Neural cell (in vitro differentiated cells): ENCODE measurements around the gene TMPRSS6. TPM values are rescaled to one million over a fixed set of nuclear protein-coding genes. Genes with fewer than 3 reads are reported as not detected.

Source experiments
- H2AFZ ChIP-seq: fragments of 200-600, 300-800 bp; sonication (generic), shearing (Covaris generic); 2 replicates; pipeline ENCODE4 v1.6.0; 2014; ENCODE audit warnings: low read depth, mild to moderate bottlenecking, antibody characterized with exemption, low read length, moderate library complexity
- H3F3A ChIP-seq: fragments of 200-600 bp; shearing (Covaris generic); 2 replicates; pipeline ENCODE4 v1.6.1; 2016; ENCODE audit warnings: mild to moderate bottlenecking, moderate library complexity, mixed read lengths, antibody characterized with exemption, low read length; ENCODE audit not compliant: insufficient read depth, poor library complexity, severe bottlenecking
- H3K27ac ChIP-seq: fragments of 200-600, 300-800 bp; sonication (generic), shearing (Covaris generic); 2 replicates; pipeline ENCODE4 v1.5.1; 2014; ENCODE audit warnings: mild to moderate bottlenecking, low read length, moderate library complexity
- H3K27me3 ChIP-seq: fragments of 300-800, 200-600 bp; sonication (generic), shearing (Covaris generic); 2 replicates; pipeline ENCODE4 v1.6.0; 2014; ENCODE audit warnings: mild to moderate bottlenecking, low read depth, low read length, moderate library complexity; ENCODE audit not compliant: insufficient read depth
- H3K36me3 ChIP-seq: fragments of 300-800, 200-600 bp; sonication (generic), shearing (Covaris generic); 2 replicates; pipeline ENCODE4 v1.5.1; 2014; ENCODE audit warnings: mild to moderate bottlenecking, antibody characterized with exemption, low read length, moderate library complexity; ENCODE audit not compliant: insufficient read depth
- H3K4me2 ChIP-seq: fragments of 300-800, 200-600 bp; sonication (generic), shearing (Covaris generic); 2 replicates; pipeline ENCODE4 v1.6.0; 2014; ENCODE audit warnings: mild to moderate bottlenecking, low read length
- H3K4me3 ChIP-seq: fragments of 300-800, 200-600 bp; sonication (generic), shearing (Covaris generic); 2 replicates; pipeline ENCODE4 v1.5.1; 2014; ENCODE audit warnings: mild to moderate bottlenecking, low read length, moderate library complexity
- H3K79me2 ChIP-seq: fragments of 200-600 bp; shearing (Covaris generic); replicated peaks from 2 replicates; pipeline ENCODE4 v1.6.0; 2014; ENCODE audit warnings: mild to moderate bottlenecking, low read length, moderate library complexity; ENCODE audit not compliant: insufficient read depth
- H3K9ac ChIP-seq: fragments of 300-800, 200-600 bp; sonication (generic), shearing (Covaris generic); 2 replicates; pipeline ENCODE4 v1.6.1; 2016; ENCODE audit warnings: mild to moderate bottlenecking, low read length, mixed read lengths
- H3K9me2 ChIP-seq: fragments of 200-600 bp; shearing (Covaris generic); 2 replicates; pipeline ENCODE4 v1.6.1; 2016; ENCODE audit warnings: mild to moderate bottlenecking, low read length, mixed read lengths; ENCODE audit not compliant: insufficient read depth
- H3K9me3 ChIP-seq: fragments of 200-600, 300-800 bp; sonication (generic), shearing (Covaris generic); 2 replicates; pipeline ENCODE4 v1.6.1; 2016; ENCODE audit warnings: mild to moderate bottlenecking, mixed run types, low read length, moderate library complexity, mixed read lengths
- H4K20me1 ChIP-seq: fragments of 200-600 bp; shearing (Covaris generic); 2 replicates; pipeline ENCODE4 v1.6.1; 2016; ENCODE audit warnings: mild to moderate bottlenecking, mixed run types; ENCODE audit not compliant: insufficient read depth
- EP300 ChIP-seq: fragments of 450-650 bp; conservative IDR thresholded peaks from 2 replicates; pipeline ENCODE4 v1.6.1; 2014; ENCODE audit warnings: antibody characterized with exemption, mild to moderate bottlenecking, moderate library complexity; ENCODE audit not compliant: poor library complexity, severe bottlenecking
- EZH2 ChIP-seq: fragments of 200-600, 300-800 bp; shearing (Covaris generic), sonication (generic); IDR thresholded peaks from 2 replicates; pipeline ENCODE4 v1.6.1; 2014; ENCODE audit warnings: antibody characterized with exemption, low read length, borderline replicate concordance, mild to moderate bottlenecking; ENCODE audit not compliant: insufficient read depth, poor library complexity, severe bottlenecking
- MXI1 ChIP-seq: fragments of 450-650 bp; conservative IDR thresholded peaks from 2 replicates; pipeline ENCODE4 v1.6.1; 2014; ENCODE audit warnings: antibody characterized with exemption, mild to moderate bottlenecking; ENCODE audit not compliant: poor library complexity, severe bottlenecking
- POLR2AphosphoS5 ChIP-seq: IDR thresholded peaks from 2 replicates; pipeline ENCODE4 v1.6.1; 2012
- RAD21 ChIP-seq: fragments of 450-650 bp; conservative IDR thresholded peaks from 2 replicates; pipeline ENCODE4 v1.6.1; 2014; ENCODE audit warnings: antibody characterized with exemption, mild to moderate bottlenecking, moderate library complexity
- REST ChIP-seq: IDR thresholded peaks from 2 replicates; pipeline ENCODE4 v1.6.1; 2012; ENCODE audit warnings: borderline replicate concordance
- SMC3 ChIP-seq: fragments of 450-650 bp; conservative IDR thresholded peaks from 2 replicates; pipeline ENCODE4 v1.6.1; 2014; ENCODE audit warnings: antibody characterized with exemption, mild to moderate bottlenecking, moderate library complexity; ENCODE audit not compliant: poor library complexity
- TAF1 ChIP-seq: IDR thresholded peaks from 2 replicates; pipeline ENCODE4 v1.6.1; 2012; ENCODE audit warnings: low read depth
- polyA plus RNA-seq: library from polyadenylated mRNA; depleted of rRNA; stranded (reverse); fragments of >200 nt; gene quantifications from 2 replicates; pipeline ENCODE4 v1.2.3, GENCODE V29; 2014
- TF ChIP-seq, protein P1 (sequence below): fragments of 450-650 bp; IDR thresholded peaks from 2 replicates; pipeline ENCODE4 v1.5.1; 2014; ENCODE audit warnings: antibody characterized with exemption, mild to moderate bottlenecking, moderate library complexity; ENCODE audit not compliant: poor library complexity, severe bottlenecking

The TMPRSS6 gene
- polyA plus RNA-seq, 1 donor from 2014 or later = not detected

DNA sequence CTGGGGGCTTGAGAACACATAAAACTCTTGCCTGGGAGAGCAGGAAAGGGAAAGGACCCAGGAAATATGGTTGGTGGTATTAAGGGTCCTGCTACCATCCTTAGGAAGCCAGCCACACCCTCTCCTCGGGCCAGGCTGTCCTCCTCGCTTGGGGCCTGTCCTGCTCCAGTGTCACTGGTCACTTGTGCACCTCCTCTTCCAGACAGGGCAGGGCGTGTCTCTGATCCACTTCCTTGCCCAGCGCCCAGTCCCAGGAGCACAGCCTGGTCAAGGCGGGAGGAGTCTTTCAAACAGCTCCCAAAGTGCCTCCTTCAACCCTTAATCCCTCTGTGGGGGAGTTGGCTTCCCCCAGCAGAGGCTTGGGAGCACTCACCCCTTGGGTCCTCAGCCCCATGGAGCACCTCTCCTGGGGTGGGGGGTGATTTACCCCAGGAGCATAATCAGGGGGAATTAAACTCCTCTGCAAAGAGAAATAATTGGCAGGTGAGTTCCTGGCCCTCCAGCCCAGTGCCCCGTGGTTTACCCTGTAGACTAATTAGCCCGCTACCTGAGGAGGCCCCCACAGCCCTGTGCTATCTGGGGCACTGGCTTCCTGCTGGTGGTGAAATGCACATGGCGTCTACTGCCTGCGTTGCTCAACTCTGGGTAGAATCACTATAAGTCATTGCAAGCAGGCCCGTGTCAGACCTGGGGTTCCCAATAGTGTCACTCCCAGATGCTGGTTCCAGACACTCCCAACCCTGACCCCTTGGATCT, 8.0 kb downstream of the TMPRSS6 start:
- no peaks in the 10 kb centered on the region for H3K36me3 ChIP-seq
- no peaks in the 10 kb centered on the region for H3K9me3 ChIP-seq
- H3K27me3 ChIP-seq = no peaks in the 10 kb centered on the region
- H3K9ac ChIP-seq = no peak overlapping the region
- H3K27ac ChIP-seq = no peak overlapping the region
- no peaks in the 10 kb centered on the region for H3K9me2 ChIP-seq
- no peaks in the 10 kb centered on the region for H4K20me1 ChIP-seq
- H2AFZ ChIP-seq = no peak overlapping the region
- H3K4me2 ChIP-seq = no peak overlapping the region
- no peak for TF ChIP-seq SMC3
- TF ChIP-seq, protein P1, sequence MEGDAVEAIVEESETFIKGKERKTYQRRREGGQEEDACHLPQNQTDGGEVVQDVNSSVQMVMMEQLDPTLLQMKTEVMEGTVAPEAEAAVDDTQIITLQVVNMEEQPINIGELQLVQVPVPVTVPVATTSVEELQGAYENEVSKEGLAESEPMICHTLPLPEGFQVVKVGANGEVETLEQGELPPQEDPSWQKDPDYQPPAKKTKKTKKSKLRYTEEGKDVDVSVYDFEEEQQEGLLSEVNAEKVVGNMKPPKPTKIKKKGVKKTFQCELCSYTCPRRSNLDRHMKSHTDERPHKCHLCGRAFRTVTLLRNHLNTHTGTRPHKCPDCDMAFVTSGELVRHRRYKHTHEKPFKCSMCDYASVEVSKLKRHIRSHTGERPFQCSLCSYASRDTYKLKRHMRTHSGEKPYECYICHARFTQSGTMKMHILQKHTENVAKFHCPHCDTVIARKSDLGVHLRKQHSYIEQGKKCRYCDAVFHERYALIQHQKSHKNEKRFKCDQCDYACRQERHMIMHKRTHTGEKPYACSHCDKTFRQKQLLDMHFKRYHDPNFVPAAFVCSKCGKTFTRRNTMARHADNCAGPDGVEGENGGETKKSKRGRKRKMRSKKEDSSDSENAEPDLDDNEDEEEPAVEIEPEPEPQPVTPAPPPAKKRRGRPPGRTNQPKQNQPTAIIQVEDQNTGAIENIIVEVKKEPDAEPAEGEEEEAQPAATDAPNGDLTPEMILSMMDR = no peak
- no peak for TF ChIP-seq EP300
- no peak for TF ChIP-seq TAF1
- no peak for TF ChIP-seq EZH2
- TF ChIP-seq POLR2AphosphoS5 = no peak
- TF ChIP-seq RAD21 = no peak
- no peak for TF ChIP-seq REST
- TF ChIP-seq MXI1 = no peak
- H3K79me2 ChIP-seq = no peaks in the 10 kb centered on the region
- no peak overlapping the region for H3K4me3 ChIP-seq
- no peaks in the 10 kb centered on the region for H3F3A ChIP-seq

GRCh38 chr22:37100589-37101127, 8.9 kb downstream of the TMPRSS6 start:
- Histone ChIP-seq H2AFZ (no peak overlapping the region), H3K36me3 (no peaks in the 10 kb centered on the region), H3K9me2 (no peaks in the 10 kb centered on the region), H3K4me2 (no peak overlapping the region), H4K20me1 (no peaks in the 10 kb centered on the region), H3K27ac (no peak overlapping the region), H3F3A (no peaks in the 10 kb centered on the region), H3K9me3 (no peaks in the 10 kb centered on the region), H3K27me3 (no peaks in the 10 kb centered on the region), H3K79me2 (no peaks in the 10 kb centered on the region), H3K9ac (no peak overlapping the region), H3K4me3 (no peak overlapping the region)
- TF ChIP-seq TAF1 (no peak), SMC3 (no peak)
